ENCODE measurements around the gene APPBP2. TPM values are rescaled to one million over a fixed set of nuclear protein-coding genes. Genes with fewer than 3 reads are reported as not detected.

Gene APPBP2
- polyA plus RNA-seq, 3 donors: 6.4 to 14.7 (median 10.4) TPM

- Mint-ChIP-seq H3K27me3 (ENCODE audit: low read depth in 3 of 3) (no peaks in the 10 kb centered on the region), H3K4me3 (peak overlapping the region; percentile 24 to 26), H3K9me3 (peaks cover 0 to 2% (median 0%) of the 10 kb centered on the region in 7 donors), H3K4me1 (peaks cover 79% of the 10 kb centered on the region), H3K36me3 (no peaks in the 10 kb centered on the region), H3K27ac (peak overlapping the region; percentile 84 to 99 (median 99))
- Histone ChIP-seq H3K4me1 (ENCODE audit: control insufficient read depth in 1 of 2, insufficient read depth in 2 of 2, low read length in 2 of 2) (peaks cover 83 to 84% of the 10 kb centered on the region in 2 donors), H3K27ac (ENCODE audit: low read depth in 1 of 2, low read length in 2 of 2) (peak overlapping the region; percentile 57 to 92), H4K20me1 (ENCODE audit: insufficient read depth, low read length) (peaks cover 4% of the 10 kb centered on the region), H3K9me3 (replicated peaks in 1 of 2; ENCODE audit: control insufficient read depth in 1 of 2, insufficient read depth in 1 of 2, low read length in 2 of 2) (no peaks in the 10 kb centered on the region), H3K9ac (ENCODE audit: insufficient read depth, low read length, poor library complexity, severe bottlenecking) (no peak overlapping the region), H3K4me2 (replicated peaks; ENCODE audit: extremely low read depth, low read length, poor library complexity, severe bottlenecking) (peak overlapping the region; percentile 88), H3K79me2 (ENCODE audit: insufficient read depth, low read length) (peaks cover 45% of the 10 kb centered on the region), H2AFZ (ENCODE audit: insufficient read depth, low read depth, low read length, poor library complexity, severe bottlenecking) (no peak overlapping the region), H3K36me3 (replicated peaks in 1 of 2; ENCODE audit: control insufficient read depth in 1 of 2, insufficient read depth in 2 of 2, low read length in 2 of 2) (no peaks in the 10 kb centered on the region), H3K27me3 (ENCODE audit: control insufficient read depth in 2 of 2, insufficient read depth in 2 of 2, low read length in 2 of 2) (no peaks in the 10 kb centered on the region), H3K4me3 (replicated peaks in 1 of 3; ENCODE audit: low read depth in 2 of 3, low read length in 3 of 3) (peak overlapping the region in 1 of 3 experiments; percentile 91)
- WGBS (ENCODE audit: insufficient coverage): 86% methylated on average over 8 of the region's 17 CpGs
- intact Hi-C loops (cut with micrococcal nuclease): no loop called here
- peak in 2 of 3 donors; percentile 60 to 70 for DNase-seq
- no peak for TF ChIP-seq CTCF (IDR thresholded peaks at IDR 0.05)
Observed at GRCh38 chr17:60393840-60394723, 132.0 kb downstream of the APPBP2 start.

Small RNA genes within 50 kb of the gene (small RNA-seq; reads per million reads assigned to genes)
- gene AC011921.2 (ENCODE audit: insufficient read length, low read depth): not detected

Other genes starting within 250 kb of the APPBP2 start
- gene USP32, start 134.1 kb downstream of the APPBP2 start, polyA plus RNA-seq: 10 to 100 TPM; 10.1 to 26.6 (median 16.6) TPM
- under 1 TPM in 1 of 3 donors, not detected in 2; 0.89 TPM for gene CHCT1, start 103.8 kb downstream of the APPBP2 start, polyA plus RNA-seq
- 1 to 10 TPM; 4.7 to 7.3 (median 7.2) TPM for gene PPM1D, start 74.0 kb upstream of the APPBP2 start, polyA plus RNA-seq
- gene BCAS3, start 151.6 kb upstream of the APPBP2 start, polyA plus RNA-seq: 10 to 100 TPM; 10.3 to 19.1 (median 14.7) TPM